PC-3 (cell line): ENCODE results near the gene RTN4RL2. TPM values are rescaled to one million over a fixed set of nuclear protein-coding genes. Genes with fewer than 3 reads are reported as not detected.
"Not testable (repeated sequence)": the region's sequence is repeated elsewhere in the genome, so short reads cannot be mapped to it uniquely, and the experiment has no call there.

Source experiments
- ATAC-seq: fragments of 200-7000 bp; cut with Tn5 transposase; 2 replicates; pipeline ENCODE4 v1.9.1; 2020; ENCODE audit warnings: mild to moderate bottlenecking, moderate library complexity
- BruUV-seq: library from RNA; stranded (reverse); fragments of 400-500 nt; replicated peaks from 2 replicates; lab custom pipeline; 2021; lab: Mats Ljungman, UMichigan
- CTCF ChIA-PET: fragments of 300-600 bp; sonication (Branson Sonifier 250); formaldehyde crosslinking; loops from one replicate; lab custom pipeline; 2022; ENCODE audit warnings: antibody characterized with exemption; lab: Charles Lee
- POLR2A ChIA-PET: fragments of 300-600 bp; sonication (Branson Sonifier 250); formaldehyde crosslinking; loops from one replicate; lab custom pipeline; 2022; ENCODE audit warnings: antibody characterized with exemption; ENCODE audit not compliant: unreplicated experiment; lab: Charles Lee
- DNase-seq: peaks from one replicate; pipeline ENCODE4 v3.0.0-alpha.2; 2015
- H2AFZ ChIP-seq: fragments of 300-600 bp; sonication (generic); 2 replicates; pipeline ENCODE4 v1.6.0; 2016; ENCODE audit warnings: antibody characterized with exemption, low read length
- H3F3A ChIP-seq: fragments of 300-600 bp; sonication (generic); one replicate; pipeline ENCODE4 v1.6.0; 2017; ENCODE audit warnings: antibody characterized with exemption, low read length, control low read depth, mild to moderate bottlenecking; ENCODE audit not compliant: unreplicated experiment
- H3K27ac ChIP-seq: fragments of 300-600 bp; sonication (generic); 2 replicates; pipeline ENCODE4 v1.5.1; 2016; ENCODE audit warnings: mild to moderate bottlenecking, low read length
- H3K27me3 ChIP-seq: fragments of 300-600 bp; sonication (generic); 2 replicates; pipeline ENCODE4 v1.6.1; 2016; ENCODE audit warnings: low read length, mixed read lengths
- H3K36me3 ChIP-seq: fragments of 300-600 bp; sonication (generic); 2 replicates; pipeline ENCODE4 v1.6.1; 2016; ENCODE audit warnings: low read depth, mixed run types, low read length, mixed read lengths
- H3K4me1 ChIP-seq: fragments of 300-600 bp; sonication (generic); 2 replicates; pipeline ENCODE4 v1.5.1; 2016; ENCODE audit warnings: low read length; ENCODE audit not compliant: insufficient read depth
- H3K4me2 ChIP-seq: fragments of 300-600 bp; sonication (generic); 2 replicates; pipeline ENCODE4 v1.6.0; 2016; ENCODE audit warnings: low read length
- H3K4me3 ChIP-seq: fragments of 300-600 bp; sonication (generic); 2 replicates; pipeline ENCODE4 v1.5.1; 2016; ENCODE audit warnings: mild to moderate bottlenecking, low read length, mixed read lengths
- H3K79me2 ChIP-seq: fragments of 300-600 bp; sonication (generic); 2 replicates; pipeline ENCODE4 v1.6.1; 2017; ENCODE audit warnings: low read length, mixed read lengths
- H3K9ac ChIP-seq: fragments of 300-600 bp; sonication (generic); 2 replicates; pipeline ENCODE4 v1.6.0; 2016; ENCODE audit warnings: mild to moderate bottlenecking, low read length
- H3K9me2 ChIP-seq: fragments of 300-600 bp; sonication (generic); replicated peaks from 2 replicates; pipeline ENCODE4 v1.6.1; 2016; ENCODE audit warnings: mixed run types, low read length, mixed read lengths
- H3K9me3 ChIP-seq: fragments of 300-600 bp; sonication (generic); 2 replicates; pipeline ENCODE4 v1.6.1; 2016; ENCODE audit warnings: low read length, mixed read lengths
- H4K20me1 ChIP-seq: fragments of 300-600 bp; sonication (generic); 2 replicates; pipeline ENCODE4 v1.6.1; 2016; ENCODE audit warnings: low read length, mixed read lengths
- CTCF ChIP-seq: fragments of 300-600 bp; sonication (generic); conservative IDR thresholded peaks from 2 replicates; pipeline ENCODE4 v1.5.1; 2017; ENCODE audit warnings: antibody characterized with exemption, low read depth, mild to moderate bottlenecking, low read length
- EZH2 ChIP-seq: fragments of 300-600 bp; sonication (generic); IDR thresholded peaks from one replicate; pipeline ENCODE4 v1.6.1; 2017; ENCODE audit warnings: antibody characterized with exemption, mild to moderate bottlenecking, low read length; ENCODE audit not compliant: unreplicated experiment
- EZH2phosphoT487 ChIP-seq: fragments of 300-600 bp; sonication (generic); IDR thresholded peaks from 2 replicates; pipeline ENCODE4 v1.6.1; 2018; ENCODE audit warnings: mild to moderate bottlenecking, antibody characterized with exemption, low read length, borderline replicate concordance
- intact Hi-C: fragments of 100-400 bp; cut with micrococcal nuclease; formaldehyde crosslinking; loops from 2 replicates; pipeline ENCODE4 v1.9.0; 2023
- total RNA-seq: library from RNA; depleted of rRNA; stranded (reverse); fragments of >200 nt; gene quantifications from 2 replicates; pipeline ENCODE4 v1.2.3, GENCODE V29; 2014

RTN4RL2 gene
- total RNA-seq, 1 experiment from 2014 or later, result 3.5 TPM

- Histone ChIP-seq H2AFZ (no peak overlapping the region), H3F3A (no peaks in the 10 kb centered on the region), H4K20me1 (no peaks in the 10 kb centered on the region), H3K4me1 (peaks cover 43% of the 10 kb centered on the region), H3K27ac (peak overlapping the region; percentile 90), H3K9me2 (no peaks in the 10 kb centered on the region), H3K4me3 (no peak overlapping the region), H3K9me3 (no peaks in the 10 kb centered on the region), H3K9ac (peak overlapping the region; percentile 72), H3K27me3 (no peaks in the 10 kb centered on the region), H3K36me3 (no peaks in the 10 kb centered on the region), H3K79me2 (no peaks in the 10 kb centered on the region), H3K4me2 (peak overlapping the region; percentile 52)
- ChIA-PET POLR2A (interaction anchor here (1.0 kb wide), 1 partner anchor 13 kb away, joined by 10 read pairs; no protein-coding TSS in a partner anchor), CTCF (interaction anchor here (0.6 kb wide), 1 partner anchor 20 kb away, joined by 4 read pairs; the partner anchor contains the start of gene RTN4RL2)
- intact Hi-C loops, result loop anchor here (1.0 to 5.0 kb wide), 2 partner anchors 14 to 39 kb away; partner anchors contain the start of gene SLC43A3
- ATAC-seq (peak; percentile 40), DNase-seq (peak; percentile 72)
- TF ChIP-seq EZH2phosphoT487 (no peak), CTCF (no peak)
- BruUV-seq, result no TSS peak
Measured at GRCh38 chr11:57440744-57441414, 19.4 kb upstream of the RTN4RL2 start.

- Histone ChIP-seq H4K20me1 (no peaks in the 10 kb centered on the region), H2AFZ (no peak overlapping the region)
Measured at GRCh38 chr11:57444362-57445121, 15.8 kb upstream of the RTN4RL2 start.

GRCh38 chr11:57445122-57445394 lies 15.3 kb upstream of the RTN4RL2 start:
- peak overlapping the region; percentile 14; the same call in 1 of the 2 replicates for H3K4me3 ChIP-seq
- H3K27me3 ChIP-seq, DNase-seq, H4K20me1 ChIP-seq, H3F3A ChIP-seq, H3K9me2 ChIP-seq, intact Hi-C loops, H3K36me3 ChIP-seq, H2AFZ ChIP-seq, H3K79me2 ChIP-seq, POLR2A ChIA-PET, ATAC-seq, BruUV-seq, CTCF ChIA-PET, H3K9me3 ChIP-seq: not testable (repeated sequence)
- peak overlapping the region; percentile 57 for H3K9ac ChIP-seq
- peak overlapping the region; percentile 93 for H3K27ac ChIP-seq
- peak overlapping the region; percentile 63 for H3K4me2 ChIP-seq
- peaks cover 43% of the 10 kb centered on the region for H3K4me1 ChIP-seq

More at GRCh38 chr11:57444362-57445121, 15.8 kb upstream of the RTN4RL2 start:
- H3F3A ChIP-seq, result no peaks in the 10 kb centered on the region
- POLR2A ChIA-PET, result interaction anchor here (0.6 kb wide), 2 partner anchors 15 to 99 kb away, joined by 4 read pairs; no protein-coding TSS in a partner anchor
- peak overlapping the region; percentile 93 for H3K27ac ChIP-seq
- peaks cover 43% of the 10 kb centered on the region for H3K4me1 ChIP-seq
- CTCF ChIA-PET, result interaction anchor here (0.5 to 0.6 kb wide), 3 partner anchors 14 to 95 kb away, joined by 3 to 6 read pairs (median 3); no protein-coding TSS in a partner anchor
- no peaks in the 10 kb centered on the region for H3K36me3 ChIP-seq
- H3K27me3 ChIP-seq, result no peaks in the 10 kb centered on the region
- DNase-seq (peak; percentile 98), ATAC-seq (peak; percentile 88)
- peak overlapping the region; percentile 14; the same call in 1 of the 2 replicates for H3K4me3 ChIP-seq
- H3K4me2 ChIP-seq, result peak overlapping the region; percentile 63
- no peaks in the 10 kb centered on the region for H3K79me2 ChIP-seq
- no peaks in the 10 kb centered on the region for H3K9me3 ChIP-seq
- peak overlapping the region; percentile 57 for H3K9ac ChIP-seq
- no peaks in the 10 kb centered on the region for H3K9me2 ChIP-seq
- BruUV-seq, result no TSS peak
- TF ChIP-seq EZH2 (no peak), EZH2phosphoT487 (no peak)
- intact Hi-C loops, result loop anchor here (5.0 kb wide), 1 partner anchor 42 kb away; no protein-coding TSS in a partner anchor
